RCC 7860 (cell line): ENCODE measurements around the gene IGFN1.
A peak's percentile ranks its signal among the peaks of the same experiment; 100 is the strongest.

Source experiments
- DNase-seq: peaks from one replicate; pipeline ENCODE4 v3.0.0-alpha.2; 2015; ENCODE audit warnings: low spot score
- FAIRE-seq: peaks from 2 replicates; lab custom pipeline; 2012; peaks lifted over from hg19 to GRCh38; lab: Jason Lieb, UNC

IGFN1 gene

GRCh38 chr1:201190624-201191051, at the start of gene IGFN1:
Gene IGFN1 (plus strand): TSS chr1:201190824. CDS start chr1:201193294, 2,470 bp downstream.
- DNase-seq = peak; percentile 82
- peak; percentile 73 for FAIRE-seq

GRCh38 chr1:201140941-201141260, 49.7 kb upstream of the IGFN1 start:
- FAIRE-seq = no peak
- DNase-seq = no peak

- FAIRE-seq = no peak
- DNase-seq = no peak
Observed at GRCh38 chr1:201141418-201141817, 49.2 kb upstream of the IGFN1 start.

DNA sequence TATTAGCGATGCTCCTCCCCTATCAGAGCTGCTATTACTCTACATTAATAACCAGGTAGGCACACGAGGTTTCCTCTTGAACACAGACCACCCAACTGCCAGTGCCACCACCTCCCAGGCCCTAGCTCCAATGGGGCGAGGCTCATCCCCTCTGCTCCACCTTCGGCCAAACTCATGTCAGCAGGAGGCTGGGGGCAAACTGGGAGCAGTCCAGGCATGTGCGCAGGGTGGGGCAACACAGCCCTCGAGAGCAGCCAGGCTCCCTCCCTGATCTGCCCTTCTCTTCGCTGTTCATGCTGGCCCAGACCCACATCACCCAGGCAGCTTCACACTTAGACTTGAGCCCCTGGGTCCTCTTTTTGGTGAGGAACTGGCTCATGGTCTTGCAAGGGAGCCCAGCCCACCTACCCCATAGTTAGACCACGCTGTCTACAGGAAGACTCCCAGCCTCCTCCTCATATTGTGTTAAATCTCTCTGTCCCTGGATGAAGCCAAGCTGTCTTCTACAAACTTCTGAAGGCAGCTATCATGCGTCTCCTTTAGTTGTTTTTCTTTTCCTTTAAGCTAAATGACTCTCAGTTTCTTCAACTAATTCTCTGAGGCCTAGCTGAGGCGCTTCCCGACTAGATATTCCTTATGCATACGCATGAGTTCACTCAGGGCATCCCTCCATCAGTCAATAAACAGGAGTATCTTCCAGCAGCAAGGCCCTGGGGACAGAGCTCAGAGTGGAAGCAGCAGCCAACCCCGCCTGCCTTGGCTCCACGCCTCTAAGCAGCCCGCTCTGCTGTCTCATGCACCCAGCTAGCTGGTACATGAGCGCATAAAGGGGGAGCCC, 48.4 kb upstream of the IGFN1 start:
- DNase-seq = no peak
- no peak for FAIRE-seq

DNA sequence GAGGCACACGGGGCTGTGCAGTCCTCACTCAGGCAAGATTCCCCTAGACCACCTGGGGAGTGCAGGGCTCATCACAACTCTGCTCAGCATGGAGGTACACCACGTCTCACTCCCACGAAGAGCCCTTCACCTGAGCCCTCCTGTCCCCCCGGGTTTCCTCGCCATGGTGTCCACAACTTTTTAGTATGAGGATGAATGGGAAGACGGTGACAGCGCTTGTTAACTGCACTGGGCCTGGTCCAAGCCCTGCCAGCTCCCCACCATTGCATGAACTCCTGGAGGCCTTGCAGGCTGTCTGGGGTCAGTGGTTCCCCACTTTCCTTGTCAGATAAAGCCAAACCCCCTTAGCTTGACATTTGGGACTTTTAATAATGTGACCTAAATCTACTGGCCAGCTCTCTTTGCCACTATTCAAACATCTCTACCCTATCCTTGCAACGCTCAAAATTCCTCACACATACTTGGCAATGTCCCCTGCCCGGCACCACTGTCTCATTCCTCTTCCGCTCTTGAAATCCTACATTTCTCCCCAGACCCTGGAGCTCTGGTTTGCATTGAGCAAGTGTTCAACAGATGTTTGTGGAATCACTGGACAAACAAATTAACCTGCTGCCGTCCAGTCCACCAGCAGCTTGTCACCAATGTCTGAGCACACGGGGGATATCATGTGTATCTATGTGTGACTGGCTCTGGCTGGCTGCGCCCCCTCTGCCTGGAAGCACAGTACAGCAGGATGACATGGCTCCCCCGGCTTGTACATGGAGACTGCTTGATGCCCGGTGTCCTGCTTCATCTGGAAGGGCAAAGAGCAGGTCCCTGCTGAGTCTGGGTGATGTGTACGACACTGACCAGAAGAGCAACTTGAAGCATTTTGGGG, 47.5 kb upstream of the IGFN1 start:
- FAIRE-seq (no peak), DNase-seq (no peak)

DNA sequence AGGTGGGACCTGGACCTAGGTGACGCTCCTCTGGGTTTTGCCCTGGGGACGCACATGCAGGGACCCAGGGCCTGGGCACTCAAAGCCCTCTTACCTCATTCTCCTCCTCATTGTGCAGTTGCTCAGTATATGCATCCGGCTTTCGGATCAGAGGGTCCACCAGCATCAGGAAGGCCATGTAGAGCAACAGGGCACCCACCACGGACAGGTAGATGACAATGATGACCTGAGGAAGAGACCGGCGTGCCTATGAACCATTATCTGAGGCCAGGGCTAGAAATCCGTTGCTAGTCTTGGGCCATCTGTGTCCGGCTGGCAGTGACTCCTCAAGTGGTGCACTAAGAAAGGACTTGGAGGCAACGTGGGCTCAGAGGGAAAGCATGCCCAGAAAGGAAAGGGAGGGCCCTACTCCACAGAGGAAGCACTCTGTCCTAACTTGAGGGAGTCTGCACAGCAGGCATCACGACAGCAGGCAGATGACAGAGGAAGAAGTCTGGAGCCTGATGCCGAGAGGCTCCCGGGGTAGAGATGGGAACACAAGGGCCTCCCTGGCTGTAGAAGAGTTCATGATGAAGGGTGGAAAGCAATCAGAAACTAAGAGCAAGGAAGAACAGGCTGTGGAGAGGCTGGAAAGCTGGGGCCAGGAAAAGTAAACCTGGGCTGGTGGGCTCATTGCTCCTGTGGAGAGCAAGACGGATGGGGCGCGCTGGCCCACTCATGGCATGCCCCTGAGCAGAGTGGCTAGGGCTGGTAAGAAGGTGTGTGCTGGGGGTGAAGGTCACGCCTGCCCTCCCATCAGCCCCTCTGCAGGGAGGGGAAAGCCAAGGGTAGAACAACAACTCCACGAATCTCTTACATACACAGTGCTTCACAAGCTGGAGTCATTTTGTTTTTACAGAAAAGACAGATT, 46.6 kb upstream of the IGFN1 start:
- FAIRE-seq = no peak
- no peak for DNase-seq

GRCh38 chr1:201144701-201145100, 45.9 kb upstream of the IGFN1 start:
- FAIRE-seq = no peak
- no peak for DNase-seq

DNA sequence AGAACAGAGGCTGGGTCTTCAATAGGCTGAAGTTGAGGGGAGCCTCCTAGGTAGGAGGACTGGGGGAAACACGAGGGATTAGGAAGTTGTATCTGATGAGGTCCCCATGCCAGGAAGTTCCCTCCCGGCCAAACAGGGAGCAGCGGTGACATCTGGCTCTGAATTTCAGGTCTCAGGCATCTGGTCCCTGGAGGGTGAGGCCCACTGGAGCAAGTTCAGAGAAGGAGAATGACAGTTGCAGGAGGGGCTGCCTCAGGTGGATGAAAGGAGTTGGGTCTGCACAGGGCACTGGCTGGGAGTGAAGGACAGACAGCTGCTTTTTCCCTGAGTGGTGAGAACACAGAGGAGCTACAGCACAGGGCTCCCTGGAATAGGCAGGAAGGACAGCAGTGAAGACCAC, 45.5 kb upstream of the IGFN1 start:
- FAIRE-seq (no peak), DNase-seq (no peak)

DNA sequence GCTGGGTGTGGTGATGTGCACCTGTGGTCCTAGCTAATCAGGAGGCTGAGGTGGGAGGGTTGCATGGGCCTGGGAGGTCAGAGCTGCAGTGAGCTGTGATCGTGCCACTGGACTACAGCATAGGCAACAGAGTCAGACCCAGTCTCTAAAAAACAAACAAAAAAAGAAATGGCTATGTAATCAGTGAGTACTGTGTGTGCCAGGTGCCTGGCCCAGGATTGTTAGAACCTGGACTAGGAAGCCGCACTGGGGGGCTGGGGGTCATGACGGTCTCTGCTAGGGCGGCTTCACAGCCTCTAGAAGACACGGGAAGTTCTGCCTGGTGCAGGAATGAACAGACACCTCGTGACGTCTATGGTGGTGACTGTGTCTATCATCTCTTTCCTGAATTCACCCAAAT, 44.8 kb upstream of the IGFN1 start:
- DNase-seq (no peak), FAIRE-seq (no peak)

DNA sequence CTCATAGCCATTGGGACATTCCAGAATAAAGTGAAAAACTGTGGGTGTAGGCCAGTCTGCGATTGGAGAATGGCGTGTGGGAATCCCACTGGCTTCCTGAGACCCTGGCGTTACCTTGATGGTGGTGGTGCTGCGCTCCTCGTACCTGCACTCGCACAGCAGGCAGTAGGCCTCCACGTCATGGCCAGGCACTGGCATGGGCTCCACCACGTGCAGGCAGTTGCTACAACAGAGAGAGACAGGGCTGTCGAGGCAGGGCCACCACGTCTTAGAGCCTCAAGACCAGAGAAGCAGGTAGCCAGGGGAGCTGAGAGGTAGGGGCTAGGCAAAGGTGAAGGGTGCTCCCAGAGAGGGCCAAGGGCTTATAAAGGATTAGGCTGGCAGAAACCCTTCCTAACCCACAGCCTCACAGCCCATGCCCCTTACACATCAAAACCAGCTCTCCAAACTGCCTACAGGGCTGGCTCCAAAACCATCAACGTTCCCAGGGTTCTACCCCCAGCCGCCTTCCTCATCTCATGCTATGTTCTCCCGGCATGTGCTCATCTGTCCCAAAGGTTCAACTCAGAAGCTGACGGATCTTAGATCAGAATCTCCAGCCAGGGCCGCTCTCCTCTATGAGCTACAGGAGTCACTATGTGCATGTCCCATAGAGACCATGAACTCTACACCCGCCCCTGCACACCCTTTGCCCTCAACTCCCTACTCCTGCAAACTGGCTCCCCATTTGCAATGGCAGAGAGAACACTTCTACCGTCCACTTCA, 43.8 kb upstream of the IGFN1 start:
- FAIRE-seq (no peak), DNase-seq (no peak)

DNA sequence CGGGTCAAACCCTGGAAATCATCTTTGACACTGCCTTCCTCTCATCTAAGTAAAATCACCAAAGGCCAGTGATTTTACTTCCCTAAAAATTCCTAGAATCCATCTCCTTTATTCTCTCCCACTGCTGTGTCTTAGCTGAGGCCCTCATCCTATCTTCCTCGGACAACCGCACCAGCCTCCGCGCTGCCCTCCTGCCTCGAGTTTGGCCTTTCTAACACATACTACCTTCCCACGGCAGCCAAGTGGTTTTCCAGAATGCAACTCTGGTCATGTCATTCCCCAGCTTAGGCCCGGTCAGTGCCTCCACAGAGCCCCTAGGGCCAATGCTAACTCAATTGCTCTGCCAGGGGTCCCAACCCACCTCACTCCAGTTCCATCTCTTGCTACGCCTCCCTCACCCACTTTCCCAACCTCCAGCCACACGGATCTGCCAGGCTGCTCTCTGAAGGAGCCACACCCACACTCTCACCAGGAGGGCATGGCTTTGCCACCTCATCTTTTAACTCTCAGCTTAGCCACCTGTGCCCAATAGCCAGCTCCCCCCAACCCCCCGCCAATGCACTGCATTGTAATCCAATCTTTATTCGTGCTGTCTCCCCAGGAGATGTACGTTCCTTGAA, 43.1 kb upstream of the IGFN1 start:
- FAIRE-seq = no peak
- DNase-seq = no peak

DNA sequence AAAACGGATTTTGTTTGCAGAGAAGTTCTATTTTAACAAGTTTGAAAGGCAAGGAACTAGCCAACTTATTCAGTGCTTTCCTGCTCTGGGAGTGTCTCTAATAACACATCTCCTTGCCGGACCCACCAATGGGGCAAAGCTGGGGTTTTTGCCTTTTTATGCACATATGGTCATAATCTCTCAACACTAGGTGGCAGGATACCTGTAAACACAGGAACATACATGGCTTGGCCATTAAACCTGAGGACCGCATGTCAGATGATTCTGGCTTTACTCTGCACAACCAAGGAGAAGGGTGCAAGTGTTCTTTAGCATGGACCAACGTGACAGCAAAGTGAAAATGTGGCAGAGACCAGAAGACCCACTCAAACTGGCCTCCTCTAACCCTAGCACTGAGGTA, 41.2 kb upstream of the IGFN1 start:
- no peak for FAIRE-seq
- peak; percentile 42 for DNase-seq

GRCh38 chr1:201153474-201154388, 36.9 kb upstream of the IGFN1 start:
- DNase-seq = peak; percentile 14
- FAIRE-seq = no peak

GRCh38 chr1:201154389-201155165, 36.0 kb upstream of the IGFN1 start, which contains the start of gene TMEM9:
Gene TMEM9 (minus strand): TSS chr1:201154474. CDS start chr1:201153923, 551 bp downstream.
- FAIRE-seq (no peak), DNase-seq (peak; percentile 89)

- no peak for FAIRE-seq
- no peak for DNase-seq
Observed at GRCh38 chr1:201155354-201155753, 35.3 kb upstream of the IGFN1 start.

DNA sequence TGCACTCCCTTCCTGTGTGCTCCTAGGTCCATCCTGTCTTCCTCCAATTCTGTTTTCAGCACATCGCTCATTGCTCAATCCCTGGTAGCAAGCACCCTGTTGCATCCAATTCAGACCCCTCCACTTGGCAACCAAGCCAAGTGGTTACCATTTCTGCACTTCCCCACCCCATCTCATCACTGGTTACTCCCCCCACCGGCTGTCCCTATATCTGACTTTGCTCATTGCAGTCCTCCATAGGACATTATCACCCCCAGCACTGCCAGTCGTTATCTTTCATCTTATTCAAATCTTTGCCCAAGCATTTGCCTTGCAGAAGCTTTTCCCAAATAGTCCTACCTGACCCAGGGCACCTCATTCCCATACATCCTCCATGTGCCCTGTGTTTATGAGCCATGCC, 34.3 kb upstream of the IGFN1 start:
- FAIRE-seq (no peak), DNase-seq (no peak)

DNA sequence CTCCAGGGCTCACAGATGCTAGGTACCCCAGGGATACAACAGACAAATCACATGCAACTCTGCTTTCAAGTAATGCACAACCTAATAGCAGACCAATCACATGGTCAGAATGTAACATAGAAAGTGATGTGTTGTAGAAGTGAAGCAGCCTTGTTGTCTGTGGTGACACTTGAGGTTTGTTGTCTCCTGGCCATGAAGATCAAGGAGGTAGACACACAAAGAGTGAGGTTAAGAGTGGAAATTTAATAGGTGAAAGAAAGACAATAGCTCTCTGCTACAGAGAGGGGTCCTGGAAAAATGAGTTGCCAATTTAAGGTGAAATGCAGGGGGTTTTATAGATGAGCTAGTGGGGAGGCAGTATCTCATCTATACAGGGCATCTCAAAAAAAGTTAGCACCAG, 33.8 kb upstream of the IGFN1 start:
- FAIRE-seq = no peak

DNA sequence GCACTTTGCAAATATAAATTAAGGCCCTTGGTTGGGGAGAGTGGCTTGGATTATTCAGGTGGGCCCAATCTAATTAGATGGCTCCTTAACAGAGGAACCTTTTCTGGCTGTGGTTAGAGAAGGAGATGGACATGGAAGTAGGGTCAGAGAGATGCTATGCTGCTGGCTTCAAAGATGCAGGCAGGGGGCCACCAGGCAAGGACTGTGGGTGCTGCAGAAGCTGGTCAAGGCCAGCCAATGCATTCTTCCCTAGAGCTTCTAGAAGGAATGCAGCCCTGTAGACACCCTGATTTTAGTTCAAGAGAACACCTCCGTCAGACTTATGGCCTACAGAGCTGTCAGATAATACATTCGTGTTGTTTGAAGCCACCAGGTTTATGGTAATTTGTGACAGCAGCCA, 32.7 kb upstream of the IGFN1 start:
- no peak for DNase-seq
- FAIRE-seq = no peak

More for the DNA sequence above, 33.8 kb upstream of the IGFN1 start:
- no peak for DNase-seq
